NCI-H1417 (cell line): ENCODE results near the gene PRKN.
"Not testable (repeated sequence)": the region's sequence is repeated elsewhere in the genome, so short reads cannot be mapped to it uniquely, and the experiment has no call there.

Experiments used
- DNase-seq, 3 experiments: peaks; one replicate each; lab custom pipeline; 2025; lab: John Stamatoyannopoulos, UW

PRKN gene

DNA sequence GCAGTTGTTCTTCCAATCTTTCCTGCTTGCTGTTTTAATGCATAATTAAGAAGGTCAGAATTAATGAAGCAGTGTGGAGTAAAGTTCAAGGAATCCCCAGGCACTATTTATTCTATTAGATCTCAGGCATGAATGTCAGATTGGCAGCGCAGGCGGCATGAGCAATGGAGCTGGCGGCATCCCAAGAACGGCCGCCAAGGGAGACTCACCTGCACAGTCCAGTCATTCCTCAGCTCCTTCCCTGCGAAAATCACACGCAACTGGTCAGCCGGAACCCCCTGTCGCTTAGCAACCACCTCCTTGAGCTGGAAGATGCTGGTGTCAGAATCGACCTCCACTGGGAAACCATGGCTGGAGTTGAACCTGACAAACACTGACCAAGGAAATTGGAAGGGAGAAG is 284.5 kb downstream of the PRKN start:
- peak in 1 of 3 experiments; percentile 27 for DNase-seq

DNA sequence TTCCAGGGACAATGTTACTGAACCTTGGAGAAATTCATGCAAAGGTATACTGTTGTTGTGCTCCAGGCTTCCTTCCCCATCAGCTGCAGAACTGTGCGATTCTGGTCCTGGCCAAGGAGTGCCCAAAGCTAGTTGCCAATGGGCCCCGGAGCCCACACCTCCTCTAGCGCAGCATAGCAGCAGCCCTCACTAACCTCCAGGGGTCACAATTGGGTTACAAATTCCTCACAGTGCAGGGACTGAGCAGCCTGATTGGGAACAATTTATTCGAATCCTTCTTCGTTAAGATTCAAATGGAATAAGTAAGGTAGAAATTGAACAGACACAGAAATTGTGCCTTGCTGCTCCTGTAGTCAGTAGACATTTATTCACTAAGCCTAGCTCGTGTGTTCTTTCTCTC is 284.9 kb downstream of the PRKN start:
- DNase-seq, result peak in 1 of 3 experiments; percentile 41

DNA sequence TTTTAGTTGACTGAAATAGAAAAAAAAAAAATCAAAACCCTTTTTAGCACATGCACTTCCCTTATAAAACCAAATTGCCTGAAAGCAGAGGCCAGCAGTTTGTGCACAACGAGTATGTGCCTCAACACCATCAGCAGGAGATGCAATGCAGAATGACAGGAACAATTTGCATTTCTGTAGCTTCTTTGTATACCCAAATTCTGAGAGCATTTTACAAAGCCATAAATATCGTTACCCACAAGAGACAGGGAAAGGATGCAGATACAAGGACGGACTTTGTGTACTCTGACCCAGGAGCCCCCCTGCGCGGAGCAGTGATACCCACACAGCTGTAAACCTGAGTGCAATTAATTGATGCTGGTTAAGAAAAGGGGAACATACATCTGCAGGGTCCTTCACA is 285.6 kb downstream of the PRKN start:
- peak in 1 of 3 experiments; percentile 67 for DNase-seq

DNA sequence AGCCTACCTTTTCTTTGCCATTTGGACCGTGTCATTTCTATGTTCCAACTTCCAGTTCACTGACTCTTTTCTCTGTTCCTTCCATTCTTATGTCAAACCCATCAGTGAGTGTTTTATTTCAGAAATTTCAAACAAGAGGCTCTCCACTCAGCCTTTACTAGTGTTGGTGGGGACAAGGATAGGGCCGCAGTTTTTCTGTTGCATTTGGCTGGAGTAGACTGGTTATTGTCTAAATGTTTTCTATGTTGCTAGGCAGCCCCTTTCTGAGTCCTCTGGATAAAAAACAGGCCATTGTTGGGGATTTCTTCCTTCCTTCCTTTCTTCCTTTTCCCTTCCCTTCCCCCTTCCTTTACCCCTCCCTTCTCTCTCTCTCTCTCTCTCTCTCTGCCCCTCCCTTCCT is 288.6 kb downstream of the PRKN start:
- no peak for DNase-seq

DNA sequence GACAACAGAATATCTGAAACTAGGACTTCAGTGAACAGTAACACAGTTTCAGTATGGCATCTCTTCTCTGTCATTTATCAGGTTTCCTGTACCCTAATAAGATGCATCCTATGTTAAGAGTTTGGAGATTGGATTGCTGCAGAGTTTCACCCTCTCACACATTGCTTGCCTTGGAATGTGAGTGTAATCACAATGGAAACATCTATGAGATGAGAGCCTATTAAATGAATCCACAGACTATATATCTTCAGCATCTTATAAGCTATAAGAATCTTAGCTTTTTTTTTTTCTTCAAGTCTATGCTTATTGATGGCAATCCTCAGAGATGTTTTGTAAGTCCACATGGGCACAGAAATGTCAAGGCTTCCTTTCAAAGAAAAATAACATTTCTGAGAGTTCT is 292.5 kb downstream of the PRKN start:
- DNase-seq, result no peak

DNA sequence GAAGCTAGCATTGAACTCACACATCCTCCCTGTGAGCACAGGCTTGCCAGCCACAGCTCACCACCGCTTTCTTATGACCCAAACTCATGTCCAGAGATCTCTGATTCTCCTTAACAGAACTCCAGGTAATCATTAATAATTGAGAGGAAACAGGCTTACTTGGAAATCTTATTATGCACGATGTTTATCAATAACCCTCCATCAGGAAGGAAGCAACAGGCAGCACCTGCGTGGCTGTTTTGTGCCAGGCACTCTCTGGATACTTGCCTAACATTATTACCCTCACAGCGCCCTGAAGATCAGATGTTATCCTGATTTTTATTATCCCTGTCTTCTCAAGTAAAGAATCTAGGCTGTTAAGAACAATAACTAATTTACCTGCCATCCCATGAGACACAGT is 306.6 kb downstream of the PRKN start:
- no peak for DNase-seq

DNA sequence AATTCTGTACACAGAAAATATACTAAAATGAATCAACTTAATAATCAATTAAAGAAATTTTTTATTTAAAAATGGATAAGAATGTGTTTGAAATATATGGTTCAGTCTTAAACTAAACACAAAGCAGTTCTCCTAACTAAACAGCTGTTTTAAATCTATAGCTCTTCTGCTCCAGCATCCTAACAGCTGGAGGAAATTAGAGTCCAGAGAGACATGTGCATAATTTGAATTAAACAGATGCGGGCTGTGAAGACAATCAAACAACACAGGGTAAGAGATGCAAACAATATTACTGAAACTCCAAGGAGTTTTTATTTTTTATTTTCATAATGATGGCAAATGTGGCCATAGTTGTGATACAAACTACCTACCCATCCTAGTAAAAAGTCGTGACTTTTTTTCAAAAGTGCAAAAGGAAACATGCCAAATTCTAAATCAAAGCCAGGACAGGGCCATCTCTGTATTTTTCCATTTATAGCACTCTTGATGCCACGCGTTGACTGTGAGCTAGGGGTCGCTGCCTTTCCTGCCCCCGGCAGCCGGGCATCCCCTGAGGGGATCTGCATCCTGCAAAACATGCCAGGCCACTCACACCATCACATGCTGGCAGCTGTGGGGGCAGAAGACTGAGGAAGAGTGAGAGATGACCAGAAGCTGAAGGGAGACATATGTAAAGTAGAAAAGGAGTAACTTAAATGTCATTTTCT is 310.6 kb downstream of the PRKN start:
- DNase-seq, result no peak

DNA sequence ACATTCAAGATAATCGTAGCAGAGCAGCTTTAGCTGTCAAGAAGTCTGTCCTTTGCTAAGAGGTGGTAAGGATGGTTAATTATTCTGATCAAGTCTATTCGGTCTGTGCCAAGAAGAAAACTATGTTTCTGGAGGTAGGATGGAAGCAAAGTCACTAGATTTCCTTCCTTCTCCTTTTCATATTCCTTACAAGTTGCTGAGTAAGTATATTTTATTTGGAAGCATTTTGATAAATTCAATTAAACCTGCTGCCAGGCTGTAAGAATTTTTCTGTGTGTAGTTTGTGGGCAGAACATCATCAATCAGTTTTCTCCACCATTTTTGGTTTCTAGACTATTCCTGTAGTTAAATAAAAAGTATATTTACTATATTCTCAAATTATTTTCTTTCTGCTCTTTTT is 311.3 kb downstream of the PRKN start:
- no peak for DNase-seq

DNA sequence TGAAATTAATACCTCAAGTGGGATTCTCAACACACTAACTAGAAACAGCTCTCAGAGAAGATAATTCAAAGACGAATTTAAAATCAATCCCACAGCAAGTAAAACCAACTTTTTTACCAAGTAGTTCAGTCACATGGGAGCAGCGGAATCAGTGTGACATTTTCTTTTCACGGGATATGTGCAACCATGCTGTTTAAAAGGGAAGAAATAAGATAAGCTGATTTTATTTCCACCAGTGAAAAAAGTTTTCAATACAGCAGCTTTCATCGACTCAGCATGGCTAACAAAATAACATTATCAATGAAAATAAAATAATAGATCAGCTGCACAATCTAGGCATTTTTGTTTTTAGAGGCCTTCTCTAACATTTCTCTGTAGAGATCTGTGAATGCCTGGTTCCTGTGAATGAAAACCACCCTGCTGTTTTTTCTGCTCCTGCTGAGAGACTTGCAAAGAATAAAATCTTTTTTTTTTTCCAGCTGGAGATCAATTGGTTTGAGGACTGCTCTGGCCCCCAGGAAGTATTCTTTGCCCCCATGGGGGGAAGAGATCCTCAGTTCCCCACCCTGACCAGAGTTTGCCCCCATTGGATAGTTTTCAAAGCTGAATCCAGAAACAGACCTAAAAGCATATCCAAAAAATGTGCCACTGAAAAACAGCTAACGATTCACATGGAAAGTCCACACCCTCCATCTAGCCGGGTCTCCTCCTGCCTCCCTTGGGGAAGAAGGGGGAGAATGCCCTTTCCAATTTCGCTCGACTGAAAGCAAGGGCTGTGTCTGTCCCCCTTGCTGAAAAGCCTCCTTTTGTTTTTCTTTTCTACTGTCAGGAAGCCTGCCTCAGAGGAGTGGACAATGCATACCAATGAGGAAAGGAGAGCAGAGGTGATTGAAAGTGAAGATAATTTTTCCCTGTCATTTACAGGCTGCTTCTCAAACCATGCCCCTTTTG is 317.6 kb downstream of the PRKN start:
- peak in 1 of 3 experiments; percentile 32 for DNase-seq

DNA sequence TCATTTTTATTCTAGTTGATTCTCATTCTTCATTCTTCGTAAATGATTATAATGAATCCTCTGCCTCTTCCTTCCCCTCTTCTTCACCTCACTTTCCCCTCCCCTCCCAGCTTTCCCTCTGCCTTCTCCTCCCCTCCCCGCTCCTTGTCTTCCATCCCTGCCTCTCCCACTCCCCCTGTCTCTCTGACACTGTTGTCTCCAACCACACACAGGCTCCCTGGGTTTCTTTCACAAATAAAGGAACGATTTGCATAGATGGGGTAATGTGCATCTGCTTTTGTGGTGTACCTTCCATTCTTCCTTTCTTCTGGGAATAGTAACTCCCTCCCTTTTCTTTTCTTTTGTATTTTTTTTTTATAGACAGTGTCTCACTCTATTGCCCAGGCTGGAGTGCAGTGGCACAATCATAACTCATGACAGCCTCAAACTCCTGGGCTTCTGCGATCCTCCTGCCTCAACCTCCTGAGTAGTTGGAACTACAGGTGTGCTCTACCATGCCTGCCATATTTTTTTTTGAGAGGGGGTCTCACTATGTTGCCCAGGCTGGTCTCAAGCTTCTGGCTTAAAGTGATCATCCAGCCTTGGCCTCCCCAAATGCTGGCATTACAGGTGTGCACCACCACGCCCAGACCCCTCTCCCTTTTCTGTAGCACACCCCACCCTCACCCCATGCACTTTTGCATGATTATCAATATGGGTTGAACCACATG is 318.6 kb downstream of the PRKN start:
- DNase-seq, result no peak

DNA sequence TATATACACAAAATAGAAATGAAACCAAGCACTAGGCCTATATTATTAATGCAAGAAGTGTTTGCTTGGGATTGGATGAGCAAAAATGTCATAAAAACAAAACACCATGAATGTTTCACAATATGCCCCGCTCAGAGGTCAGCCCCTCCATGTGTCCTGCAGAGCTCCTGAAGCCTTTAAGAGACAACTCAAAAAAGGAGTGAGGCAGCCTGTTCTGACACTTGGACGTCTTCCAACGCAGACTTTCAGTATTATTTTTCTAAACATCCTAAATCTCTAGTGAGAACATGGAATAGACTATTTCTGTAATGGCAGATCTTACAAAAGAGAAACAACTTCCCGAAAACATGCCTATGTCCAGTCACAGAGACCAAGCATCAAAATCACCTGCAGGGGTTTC is 322.6 kb downstream of the PRKN start:
- no peak for DNase-seq

DNA sequence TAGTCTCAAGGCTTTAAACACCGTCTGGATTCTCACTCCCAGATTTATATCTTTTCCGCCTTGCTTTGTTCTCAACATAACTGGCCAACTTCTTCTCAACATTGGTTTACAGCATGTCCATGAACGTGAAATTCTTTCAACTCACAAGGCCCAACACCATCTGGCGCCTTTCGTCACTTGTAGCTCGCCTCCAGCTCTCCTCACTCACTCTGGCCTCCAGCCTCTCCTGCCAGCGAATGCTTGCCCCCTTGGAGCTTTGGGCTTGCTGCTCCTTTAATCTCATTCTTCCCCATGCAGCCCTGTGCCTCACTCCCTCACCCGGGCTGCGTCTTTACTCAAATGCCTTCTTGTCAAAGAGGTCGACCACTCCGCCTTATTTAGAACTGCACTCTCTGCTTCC is 324.5 kb downstream of the PRKN start:
- no peak for DNase-seq

DNA sequence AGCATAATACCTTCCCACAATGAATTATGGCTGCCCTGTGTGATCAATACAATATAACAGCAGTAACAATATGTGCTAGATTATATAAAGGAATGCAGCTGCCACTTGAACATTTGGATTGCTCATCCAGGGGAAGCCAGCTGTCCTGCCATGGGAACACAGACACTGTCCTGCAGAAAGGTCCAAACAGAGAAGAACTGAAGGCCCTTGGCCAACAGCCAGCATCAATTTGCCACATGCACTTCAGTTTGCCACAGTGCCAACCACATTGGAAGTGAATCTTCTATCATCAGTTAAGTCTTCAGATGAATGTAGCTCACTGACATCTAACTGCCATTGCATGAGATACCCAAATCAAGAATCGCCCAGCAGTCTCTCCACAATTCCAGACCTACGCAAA is 332.4 kb downstream of the PRKN start:
- no peak for DNase-seq

DNA sequence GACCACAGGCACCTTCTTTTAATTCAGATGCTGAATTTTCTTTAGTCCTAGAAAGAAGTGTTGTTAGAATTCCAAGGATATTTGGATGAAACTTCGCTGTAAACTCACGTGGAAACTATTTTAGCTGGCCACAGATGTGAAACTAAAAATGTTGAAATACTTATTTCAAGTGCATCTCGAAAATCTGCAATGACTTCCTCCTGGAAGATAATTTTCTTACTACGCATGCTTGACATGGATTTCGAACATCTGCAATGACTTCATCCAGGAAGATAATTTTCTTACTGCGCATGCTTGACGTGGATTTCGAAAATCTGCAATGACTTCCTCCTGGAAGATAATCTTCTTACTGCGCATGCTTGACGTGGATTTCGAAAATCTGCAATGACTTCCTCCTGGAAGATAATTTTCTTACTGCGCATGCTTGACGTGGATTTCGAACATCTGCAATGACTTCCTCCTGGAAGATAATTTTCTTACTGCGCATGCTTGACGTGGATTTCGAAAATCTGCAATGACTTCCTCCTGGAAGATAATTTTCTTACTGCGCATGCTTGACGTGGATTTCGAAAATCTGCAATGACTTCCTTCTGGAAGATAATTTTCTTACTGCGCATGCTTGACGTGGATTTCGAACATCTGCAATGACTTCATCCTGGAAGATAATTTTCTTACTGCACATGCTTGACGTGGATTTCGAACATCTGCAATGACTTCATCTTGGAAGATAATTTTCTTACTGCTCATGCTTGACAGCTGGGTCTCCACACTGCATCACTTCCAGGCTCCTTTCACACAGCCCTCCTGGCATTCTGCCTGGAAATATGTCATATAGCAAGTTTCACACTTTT is 336.4 kb downstream of the PRKN start:
- not testable (repeated sequence) for DNase-seq

DNA sequence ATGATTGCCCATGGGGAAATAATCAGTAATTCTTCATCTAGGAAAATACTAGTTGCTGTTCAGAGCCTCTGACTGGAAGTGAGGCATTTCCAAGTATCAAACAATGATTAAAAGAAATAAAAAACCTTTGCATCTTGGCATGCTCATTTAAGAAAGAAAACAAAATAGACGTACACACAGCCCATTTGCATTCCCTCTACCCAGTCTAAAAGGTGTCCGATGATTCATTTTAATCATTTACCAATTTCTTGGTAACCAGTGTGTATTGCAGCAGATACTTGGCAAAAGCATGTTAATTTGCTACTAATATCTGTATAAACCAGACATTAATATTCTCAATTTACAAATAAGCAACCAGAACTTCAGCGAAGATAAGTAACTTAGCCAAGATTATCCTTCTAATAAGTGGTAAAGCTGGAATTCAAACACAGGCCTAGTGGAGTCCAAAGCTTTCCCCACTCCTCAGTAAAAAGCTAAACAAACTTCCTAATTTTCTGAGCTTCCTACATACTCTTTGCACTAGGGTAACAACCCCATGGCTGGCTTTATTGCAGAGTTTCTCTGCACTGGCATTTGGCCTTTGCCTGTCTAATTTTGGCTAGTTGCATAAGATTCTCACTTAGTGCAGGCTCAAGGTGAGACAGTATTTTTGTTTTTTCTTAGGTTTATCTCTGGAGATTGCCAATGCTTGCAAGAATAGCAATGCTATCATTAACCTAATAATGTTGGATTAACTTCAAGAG is 338.1 kb downstream of the PRKN start:
- no peak for DNase-seq

DNA sequence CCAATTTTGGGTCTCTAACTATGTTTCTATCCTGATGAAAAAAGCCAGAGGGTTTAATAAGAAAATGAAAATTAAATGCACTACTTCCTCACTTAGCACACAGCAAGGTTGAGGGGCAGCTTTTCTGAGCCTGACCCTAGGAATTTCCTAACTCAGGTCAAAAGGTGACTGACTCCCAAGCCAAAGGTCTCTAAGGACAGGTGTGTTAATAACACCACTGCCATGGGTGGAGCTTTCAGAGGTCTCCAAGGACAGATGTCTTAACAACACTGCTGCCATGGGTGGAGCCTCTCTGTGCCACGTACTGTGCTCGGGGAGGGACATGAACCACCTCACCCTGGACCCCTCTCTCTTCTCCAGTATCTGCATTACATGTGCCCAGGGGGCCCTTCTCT is 339.2 kb downstream of the PRKN start:
- DNase-seq, result no peak

DNA sequence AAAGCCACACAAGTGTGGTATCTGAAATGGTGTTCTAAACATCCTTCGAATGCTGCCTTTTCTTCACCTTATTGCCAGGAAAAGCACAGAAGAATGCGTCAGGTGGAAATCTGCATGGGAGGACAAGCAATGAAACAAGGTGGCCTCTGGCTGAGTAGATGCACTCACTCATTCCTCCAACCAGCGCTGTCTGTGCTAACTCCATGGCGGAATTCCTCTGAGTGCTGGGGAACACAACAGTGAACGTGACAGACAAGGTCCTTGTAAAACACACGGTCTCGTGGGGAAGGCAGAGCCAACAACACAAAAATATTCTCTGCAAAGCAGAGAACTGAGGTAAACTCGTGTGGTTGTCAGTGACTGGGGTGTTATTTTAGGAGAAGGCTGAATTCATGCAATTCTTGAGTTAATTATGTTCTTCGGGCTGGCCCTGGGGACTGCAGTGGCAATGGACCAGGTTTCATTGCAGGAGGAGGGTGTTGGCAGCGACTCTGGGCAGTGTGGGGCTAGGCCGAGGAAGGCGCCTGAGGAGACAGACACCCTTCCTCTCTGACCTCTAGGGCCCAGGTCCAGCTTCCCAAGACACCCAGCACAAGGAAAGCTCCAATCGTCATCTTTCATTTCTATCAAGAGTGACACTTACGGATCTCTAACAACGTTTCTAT is 339.7 kb downstream of the PRKN start:
- DNase-seq, result no peak

DNA sequence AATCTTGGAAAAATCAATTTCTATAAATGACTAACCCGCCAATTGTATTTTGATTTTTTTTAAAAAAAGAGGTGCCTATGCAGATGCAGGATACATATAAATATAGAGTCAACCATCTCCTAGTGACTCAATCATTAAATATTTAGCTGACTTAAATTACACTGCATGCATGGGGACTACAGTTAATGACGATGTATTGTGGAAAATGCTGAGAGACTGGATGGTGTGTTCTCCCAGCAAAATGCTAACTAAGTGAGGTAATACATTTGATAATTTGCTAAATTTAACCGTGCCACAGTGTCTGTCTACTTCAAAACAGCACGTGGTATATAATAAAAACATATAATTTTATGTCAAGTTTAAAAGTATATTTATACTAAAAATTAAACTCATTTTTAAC is 341.6 kb downstream of the PRKN start:
- DNase-seq, result no peak

DNA sequence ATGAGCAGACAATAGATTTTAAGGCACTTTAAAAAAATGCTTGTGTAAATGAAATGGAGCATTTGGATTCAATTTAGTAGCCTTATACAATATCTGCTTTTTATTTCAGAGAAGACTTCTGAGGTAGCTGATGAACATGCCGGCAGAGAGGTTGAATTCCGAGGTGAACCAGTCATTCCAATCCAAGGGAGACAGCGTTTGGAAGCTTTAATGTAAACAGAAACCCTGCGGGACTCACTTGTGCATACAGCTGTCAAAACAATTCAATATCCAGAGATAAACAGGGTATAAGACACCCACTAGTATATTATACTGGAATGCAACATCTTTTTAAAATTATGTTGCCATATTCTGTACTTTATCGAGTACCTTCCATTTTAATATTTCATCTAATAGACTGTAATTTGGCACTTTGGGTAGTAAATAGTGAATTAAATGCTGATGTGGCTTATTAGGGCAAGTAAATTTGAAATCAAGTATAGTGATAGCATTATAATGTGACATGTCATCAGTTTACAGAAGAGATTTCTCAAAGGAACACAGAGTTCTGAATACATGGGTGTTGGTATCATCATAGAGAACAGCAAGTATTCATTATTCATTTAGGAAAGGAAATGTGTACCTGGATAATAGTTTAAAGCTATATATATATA is 347.7 kb downstream of the PRKN start:
- DNase-seq, result no peak

DNA sequence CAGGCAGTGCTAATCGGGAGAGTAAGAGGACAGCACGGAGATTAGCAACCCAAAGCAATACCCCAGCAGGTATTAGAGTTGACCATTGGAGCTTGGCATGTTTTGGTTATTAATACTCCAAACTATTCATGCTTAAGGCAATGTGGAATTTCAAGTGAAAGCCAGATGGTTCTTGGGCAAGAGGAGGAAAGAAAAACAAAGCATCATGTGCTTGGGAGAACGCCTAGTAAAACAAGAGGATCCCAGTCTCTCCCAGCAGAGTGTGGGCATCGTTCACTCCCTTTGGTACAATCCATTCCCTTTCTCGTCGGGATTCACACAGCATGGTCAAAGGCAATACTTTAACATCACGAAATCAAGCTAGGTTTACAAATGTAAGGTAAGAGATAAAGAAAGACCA is 349.8 kb downstream of the PRKN start:
- no peak for DNase-seq
